ENCODE results near the gene TSEN54.

Gene TSEN54

DNA sequence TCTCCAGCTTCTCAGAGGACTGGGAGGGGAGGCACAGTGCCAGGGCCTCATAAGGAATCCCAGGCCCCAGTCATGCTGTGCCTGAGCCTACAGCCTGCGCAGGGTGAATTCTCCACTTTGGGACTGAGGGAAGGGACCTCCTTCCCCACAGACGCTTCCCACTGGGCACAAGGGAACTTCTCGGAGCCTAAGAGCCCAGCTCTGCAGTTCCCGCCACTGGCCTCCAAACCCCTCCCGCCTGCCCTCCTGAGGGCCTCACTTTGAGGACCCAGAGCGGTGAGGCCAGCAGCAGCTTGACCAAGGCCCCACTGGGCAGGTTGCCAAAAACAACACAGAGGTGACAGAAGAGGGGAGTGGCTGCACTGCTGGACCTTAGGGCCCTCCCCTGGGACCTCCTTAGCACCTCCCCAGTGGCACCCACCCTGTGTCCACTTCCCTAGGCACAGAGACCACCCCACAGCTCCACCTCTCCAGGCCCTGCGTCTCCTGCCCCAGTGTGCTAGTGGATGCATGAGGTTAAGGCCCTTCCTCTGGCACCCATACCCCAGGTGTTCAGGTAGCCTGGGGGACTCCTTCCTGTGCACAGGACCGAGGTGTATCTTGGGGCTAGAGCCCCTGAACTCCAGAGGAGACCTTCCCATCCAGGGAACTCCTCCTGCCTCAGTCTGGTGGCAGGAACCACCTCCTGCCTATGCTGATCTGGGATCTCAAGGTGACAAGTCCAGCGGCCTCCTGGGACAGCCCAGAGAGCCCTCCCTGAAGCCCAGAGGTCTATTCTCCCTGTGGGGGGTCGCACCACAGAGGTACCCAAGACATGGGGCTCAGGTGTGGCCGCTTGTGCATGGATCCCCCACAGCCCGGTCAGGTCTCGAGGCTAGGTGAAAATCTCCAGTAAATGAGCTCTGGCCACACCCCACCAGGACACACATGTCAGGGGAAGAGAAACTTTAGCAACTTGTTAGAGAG is 4.4 kb upstream of the TSEN54 start:
- no peaks in the 10 kb centered on the region for H3K27me3 ChIP-seq (ENCODE audit: control insufficient read depth, insufficient read depth, low read length)
- DNase-seq (ENCODE audit: low read depth, low spot score), result no peak
- peaks cover 5% of the 10 kb centered on the region; the same call in 1 of the 2 replicates for H3K4me1 ChIP-seq (ENCODE audit: control insufficient read depth, insufficient read depth, low read length)
- no peak overlapping the region for H3K27ac ChIP-seq (ENCODE audit: low read length)
- no peak overlapping the region for H3K4me3 ChIP-seq (ENCODE audit: low read length)
- WGBS (ENCODE audit: insufficient coverage, insufficient read length), result no CpG with 5 or more reads among the region's 13 CpGs
- no peaks in the 10 kb centered on the region for H3K9me3 ChIP-seq (ENCODE audit: control insufficient read depth, insufficient read depth, low read length)
- peaks cover 7% of the 10 kb centered on the region for H3K36me3 ChIP-seq (ENCODE audit: control insufficient read depth, insufficient read depth, low read length)

DNA sequence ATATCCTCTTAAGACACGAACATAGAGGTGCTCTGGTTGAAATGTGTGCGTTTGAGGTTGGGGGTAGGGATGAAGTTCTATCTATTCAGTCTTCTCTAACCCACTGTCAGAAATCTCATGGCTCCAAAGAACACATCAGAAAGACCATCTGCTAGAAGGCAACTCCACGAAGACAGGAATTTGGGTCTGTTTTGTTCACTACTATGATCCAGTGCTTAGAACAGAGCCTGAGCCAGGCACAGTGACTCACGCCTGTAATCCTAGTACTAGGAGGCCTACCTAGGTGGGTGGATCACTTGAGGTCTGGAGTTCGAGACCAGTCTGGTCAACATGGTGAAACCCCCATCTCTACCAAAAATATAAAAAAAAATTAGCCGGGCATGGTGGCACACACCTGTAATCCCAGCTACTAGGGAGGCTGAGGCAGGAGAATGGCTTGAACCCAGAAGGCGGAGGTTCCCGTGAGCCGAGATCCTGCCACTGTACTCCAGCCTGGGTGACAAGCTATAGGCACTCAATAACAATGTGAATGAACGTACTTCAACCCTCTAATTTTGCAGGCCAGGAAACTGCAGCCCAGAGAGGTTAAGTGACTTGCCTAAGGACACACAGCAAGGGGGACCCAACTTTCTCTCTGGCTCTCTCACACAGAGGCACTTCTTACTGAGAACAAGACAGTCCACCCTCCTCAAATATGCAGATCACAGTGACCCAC is 3.2 kb upstream of the TSEN54 start:
- DNase-seq (ENCODE audit: low read depth, low spot score), result no peak
- no peak overlapping the region for H3K4me3 ChIP-seq (ENCODE audit: low read length)
- H3K27ac ChIP-seq (ENCODE audit: low read length), result no peak overlapping the region
- H3K27me3 ChIP-seq (ENCODE audit: control insufficient read depth, insufficient read depth, low read length), result no peaks in the 10 kb centered on the region
- H3K9me3 ChIP-seq (ENCODE audit: control insufficient read depth, insufficient read depth, low read length), result no peaks in the 10 kb centered on the region
- peaks cover 10% of the 10 kb centered on the region for H3K4me1 ChIP-seq (ENCODE audit: control insufficient read depth, insufficient read depth, low read length)
- H3K36me3 ChIP-seq (ENCODE audit: control insufficient read depth, insufficient read depth, low read length), result peaks cover 3% of the 10 kb centered on the region; the same call in 1 of the 2 replicates
- WGBS (ENCODE audit: insufficient coverage, insufficient read length), result no CpG with 5 or more reads among the region's 10 CpGs

- no peak for DNase-seq (ENCODE audit: low read depth, low spot score)
- Histone ChIP-seq H3K27ac (ENCODE audit: low read length) (no peak overlapping the region), H3K27me3 (ENCODE audit: control insufficient read depth, insufficient read depth, low read length) (no peaks in the 10 kb centered on the region), H3K4me1 (ENCODE audit: control insufficient read depth, insufficient read depth, low read length) (peaks cover 10% of the 10 kb centered on the region), H3K4me3 (ENCODE audit: low read length) (no peak overlapping the region), H3K9me3 (ENCODE audit: control insufficient read depth, insufficient read depth, low read length) (no peaks in the 10 kb centered on the region), H3K36me3 (ENCODE audit: control insufficient read depth, insufficient read depth, low read length) (peaks cover 3% of the 10 kb centered on the region; the same call in 1 of the 2 replicates)
- no CpG with 5 or more reads among the region's 17 CpGs for WGBS (ENCODE audit: insufficient coverage, insufficient read length)
Observed at GRCh38 chr17:75513641-75514000, 2.7 kb upstream of the TSEN54 start.

GRCh38 chr17:75514299-75514918 is 1.9 kb upstream of the TSEN54 start:
- WGBS (ENCODE audit: insufficient coverage, insufficient read length), result no CpG with 5 or more reads among the region's 15 CpGs
- H3K4me1 ChIP-seq (ENCODE audit: control insufficient read depth, insufficient read depth, low read length), result peaks cover 10% of the 10 kb centered on the region
- H3K27me3 ChIP-seq (ENCODE audit: control insufficient read depth, insufficient read depth, low read length), result no peaks in the 10 kb centered on the region
- no peak overlapping the region for H3K27ac ChIP-seq (ENCODE audit: low read length)
- DNase-seq (ENCODE audit: low read depth, low spot score), result no peak
- peak overlapping the region; percentile 90; the same call in 1 of the 2 replicates for H3K4me3 ChIP-seq (ENCODE audit: low read length)
- no peaks in the 10 kb centered on the region for H3K9me3 ChIP-seq (ENCODE audit: control insufficient read depth, insufficient read depth, low read length)
- peaks cover 5% of the 10 kb centered on the region; the same call in 1 of the 2 replicates for H3K36me3 ChIP-seq (ENCODE audit: control insufficient read depth, insufficient read depth, low read length)

- Histone ChIP-seq H3K4me1 (ENCODE audit: control insufficient read depth, insufficient read depth, low read length) (peaks cover 10% of the 10 kb centered on the region), H3K4me3 (ENCODE audit: low read length) (peak overlapping the region; percentile 90), H3K9me3 (ENCODE audit: control insufficient read depth, insufficient read depth, low read length) (no peaks in the 10 kb centered on the region), H3K36me3 (ENCODE audit: control insufficient read depth, insufficient read depth, low read length) (peaks cover 5% of the 10 kb centered on the region; the same call in 1 of the 2 replicates), H3K27ac (ENCODE audit: low read length) (no peak overlapping the region), H3K27me3 (ENCODE audit: control insufficient read depth, insufficient read depth, low read length) (no peaks in the 10 kb centered on the region)
- DNase-seq (ENCODE audit: low read depth, low spot score), result no peak
- no CpG with 5 or more reads among the region's 50 CpGs for WGBS (ENCODE audit: insufficient coverage, insufficient read length)
Observed at GRCh38 chr17:75514919-75515495, 1.3 kb upstream of the TSEN54 start.

DNA sequence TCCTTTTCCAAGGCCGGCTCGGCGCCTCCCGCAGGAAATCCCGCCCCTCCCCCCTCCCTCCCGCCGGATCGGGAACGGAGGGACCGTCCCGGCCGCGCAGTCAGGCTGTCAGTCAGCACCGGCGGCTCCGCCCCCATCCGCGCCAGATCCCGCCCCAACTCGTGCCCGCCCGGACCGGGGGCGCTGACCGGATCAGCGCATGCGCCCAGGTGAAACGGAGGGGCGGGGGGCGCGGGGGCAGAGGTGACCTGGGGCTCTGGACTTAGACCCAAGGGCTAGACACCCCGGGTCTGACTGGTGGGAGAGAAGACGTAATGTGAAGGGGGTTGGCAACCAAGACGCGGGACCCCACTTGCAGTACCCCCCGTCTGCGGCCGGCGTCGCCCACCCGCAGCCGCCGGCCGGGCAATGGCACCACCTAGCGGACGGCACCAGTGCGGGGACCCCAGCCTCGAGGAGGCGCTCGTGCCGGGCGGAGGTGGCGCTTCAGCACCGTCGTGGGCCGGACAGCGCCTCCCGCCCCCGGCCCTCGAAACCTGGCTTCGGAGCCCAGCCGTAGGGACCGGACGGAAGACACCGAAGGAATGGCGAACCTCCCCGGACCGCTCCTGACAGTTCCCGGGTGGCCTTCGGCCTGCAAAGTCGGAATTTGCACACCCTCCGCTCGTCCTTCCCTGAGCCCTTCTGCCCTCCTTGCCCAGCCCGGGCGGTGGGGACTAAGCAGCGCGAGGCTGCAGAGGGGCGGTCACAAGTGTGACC is 653 bp upstream of the TSEN54 start, which contains the start of gene CASKIN2:
Gene CASKIN2 (minus strand): TSS at position 42 of the 759 bp plus-strand sequence. CDS start 1,733 bp downstream, outside the sequence.
- Histone ChIP-seq H3K27ac (ENCODE audit: low read length) (no peak within 1 kb of the TSS), H3K4me1 (ENCODE audit: control insufficient read depth, insufficient read depth, low read length) (peaks cover 10% of the 10 kb centered on the region), H3K27me3 (ENCODE audit: control insufficient read depth, insufficient read depth, low read length) (no peaks in the 10 kb centered on the region), H3K4me3 (ENCODE audit: low read length) (peak within 1 kb of the TSS; percentile 90), H3K36me3 (ENCODE audit: control insufficient read depth, insufficient read depth, low read length) (peaks cover 5% of the 10 kb centered on the region; the same call in 1 of the 2 replicates), H3K9me3 (ENCODE audit: control insufficient read depth, insufficient read depth, low read length) (no peaks in the 10 kb centered on the region)
- WGBS (ENCODE audit: insufficient coverage, insufficient read length), result no CpG with 5 or more reads among the region's 78 CpGs
- DNase-seq (ENCODE audit: low read depth, low spot score), result peak; percentile 67

- WGBS (ENCODE audit: insufficient coverage, insufficient read length), result no CpG with 5 or more reads among the region's 65 CpGs
- no peak overlapping the region for H3K27ac ChIP-seq (ENCODE audit: low read length)
Observed at GRCh38 chr17:75516619-75517296, 430 bp downstream of the TSEN54 start.

GRCh38 chr17:75517297-75517865 is 1.1 kb downstream of the TSEN54 start:
- Histone ChIP-seq H3K4me1 (ENCODE audit: control insufficient read depth, insufficient read depth, low read length) (peaks cover 10% of the 10 kb centered on the region), H3K27ac (ENCODE audit: low read length) (no peak overlapping the region)

More at GRCh38 chr17:75516619-75517296, 430 bp downstream of the TSEN54 start:
- DNase-seq (ENCODE audit: low read depth, low spot score), result no peak
- no peaks in the 10 kb centered on the region for H3K27me3 ChIP-seq (ENCODE audit: control insufficient read depth, insufficient read depth, low read length)
- no peaks in the 10 kb centered on the region for H3K9me3 ChIP-seq (ENCODE audit: control insufficient read depth, insufficient read depth, low read length)
- H3K36me3 ChIP-seq (ENCODE audit: control insufficient read depth, insufficient read depth, low read length), result peaks cover 9% of the 10 kb centered on the region
- peaks cover 10% of the 10 kb centered on the region for H3K4me1 ChIP-seq (ENCODE audit: control insufficient read depth, insufficient read depth, low read length)
- peak overlapping the region; percentile 90 for H3K4me3 ChIP-seq (ENCODE audit: low read length)

GRCh38 chr17:75518201-75518600 is 1.9 kb downstream of the TSEN54 start:
- no peaks in the 10 kb centered on the region for H3K27me3 ChIP-seq (ENCODE audit: control insufficient read depth, insufficient read depth, low read length)
- H3K27ac ChIP-seq (ENCODE audit: low read length), result no peak overlapping the region
- peaks cover 10% of the 10 kb centered on the region for H3K4me1 ChIP-seq (ENCODE audit: control insufficient read depth, insufficient read depth, low read length)
- no peaks in the 10 kb centered on the region for H3K9me3 ChIP-seq (ENCODE audit: control insufficient read depth, insufficient read depth, low read length)
- no peak for DNase-seq (ENCODE audit: low read depth, low spot score)
- peaks cover 14% of the 10 kb centered on the region for H3K36me3 ChIP-seq (ENCODE audit: control insufficient read depth, insufficient read depth, low read length)
- WGBS (ENCODE audit: insufficient coverage, insufficient read length), result no CpG with 5 or more reads among the region's 3 CpGs
- no peak overlapping the region for H3K4me3 ChIP-seq (ENCODE audit: low read length)

More at GRCh38 chr17:75517297-75517865, 1.1 kb downstream of the TSEN54 start:
- DNase-seq (ENCODE audit: low read depth, low spot score), result no peak
- peak overlapping the region; percentile 90; the same call in 1 of the 2 replicates for H3K4me3 ChIP-seq (ENCODE audit: low read length)
- WGBS (ENCODE audit: insufficient coverage, insufficient read length), result no CpG with 5 or more reads among the region's 10 CpGs
- no peaks in the 10 kb centered on the region for H3K9me3 ChIP-seq (ENCODE audit: control insufficient read depth, insufficient read depth, low read length)
- peaks cover 14% of the 10 kb centered on the region for H3K36me3 ChIP-seq (ENCODE audit: control insufficient read depth, insufficient read depth, low read length)
- no peaks in the 10 kb centered on the region for H3K27me3 ChIP-seq (ENCODE audit: control insufficient read depth, insufficient read depth, low read length)
